ENCODE data around the gene TSPAN32.

The TSPAN32 gene

DNA sequence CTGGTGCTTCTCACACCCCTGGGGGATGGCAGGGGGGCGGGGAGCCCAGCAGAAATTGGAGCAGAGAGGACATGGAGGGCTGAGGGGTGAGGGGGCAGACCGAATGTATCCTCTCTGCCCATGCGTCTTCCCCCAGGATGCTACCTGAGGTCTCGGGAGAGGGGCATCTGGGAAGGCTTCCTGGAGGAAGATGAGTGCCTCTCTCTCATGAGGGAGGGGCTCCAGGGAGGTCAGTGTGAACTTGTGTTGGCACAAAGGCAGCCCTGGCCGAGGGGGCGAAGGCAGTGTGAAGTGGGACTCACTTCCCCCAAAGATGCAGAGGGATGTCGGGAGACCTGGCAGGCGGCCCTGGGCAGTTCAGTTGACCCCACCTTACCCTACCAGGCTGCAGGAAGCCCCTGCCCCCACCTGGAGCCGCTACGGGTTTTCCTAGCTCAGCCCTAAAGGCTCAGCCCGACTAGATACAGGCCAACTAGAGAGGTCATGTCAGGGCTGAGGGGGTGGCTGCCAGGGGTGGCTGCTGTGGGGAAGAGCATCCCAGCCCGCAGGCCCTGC is 41.8 kb upstream of the TSPAN32 start:
- TF ChIP-seq, protein P1, sequence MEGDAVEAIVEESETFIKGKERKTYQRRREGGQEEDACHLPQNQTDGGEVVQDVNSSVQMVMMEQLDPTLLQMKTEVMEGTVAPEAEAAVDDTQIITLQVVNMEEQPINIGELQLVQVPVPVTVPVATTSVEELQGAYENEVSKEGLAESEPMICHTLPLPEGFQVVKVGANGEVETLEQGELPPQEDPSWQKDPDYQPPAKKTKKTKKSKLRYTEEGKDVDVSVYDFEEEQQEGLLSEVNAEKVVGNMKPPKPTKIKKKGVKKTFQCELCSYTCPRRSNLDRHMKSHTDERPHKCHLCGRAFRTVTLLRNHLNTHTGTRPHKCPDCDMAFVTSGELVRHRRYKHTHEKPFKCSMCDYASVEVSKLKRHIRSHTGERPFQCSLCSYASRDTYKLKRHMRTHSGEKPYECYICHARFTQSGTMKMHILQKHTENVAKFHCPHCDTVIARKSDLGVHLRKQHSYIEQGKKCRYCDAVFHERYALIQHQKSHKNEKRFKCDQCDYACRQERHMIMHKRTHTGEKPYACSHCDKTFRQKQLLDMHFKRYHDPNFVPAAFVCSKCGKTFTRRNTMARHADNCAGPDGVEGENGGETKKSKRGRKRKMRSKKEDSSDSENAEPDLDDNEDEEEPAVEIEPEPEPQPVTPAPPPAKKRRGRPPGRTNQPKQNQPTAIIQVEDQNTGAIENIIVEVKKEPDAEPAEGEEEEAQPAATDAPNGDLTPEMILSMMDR (IDR thresholded peaks at IDR 0.05), result no peak

DNA sequence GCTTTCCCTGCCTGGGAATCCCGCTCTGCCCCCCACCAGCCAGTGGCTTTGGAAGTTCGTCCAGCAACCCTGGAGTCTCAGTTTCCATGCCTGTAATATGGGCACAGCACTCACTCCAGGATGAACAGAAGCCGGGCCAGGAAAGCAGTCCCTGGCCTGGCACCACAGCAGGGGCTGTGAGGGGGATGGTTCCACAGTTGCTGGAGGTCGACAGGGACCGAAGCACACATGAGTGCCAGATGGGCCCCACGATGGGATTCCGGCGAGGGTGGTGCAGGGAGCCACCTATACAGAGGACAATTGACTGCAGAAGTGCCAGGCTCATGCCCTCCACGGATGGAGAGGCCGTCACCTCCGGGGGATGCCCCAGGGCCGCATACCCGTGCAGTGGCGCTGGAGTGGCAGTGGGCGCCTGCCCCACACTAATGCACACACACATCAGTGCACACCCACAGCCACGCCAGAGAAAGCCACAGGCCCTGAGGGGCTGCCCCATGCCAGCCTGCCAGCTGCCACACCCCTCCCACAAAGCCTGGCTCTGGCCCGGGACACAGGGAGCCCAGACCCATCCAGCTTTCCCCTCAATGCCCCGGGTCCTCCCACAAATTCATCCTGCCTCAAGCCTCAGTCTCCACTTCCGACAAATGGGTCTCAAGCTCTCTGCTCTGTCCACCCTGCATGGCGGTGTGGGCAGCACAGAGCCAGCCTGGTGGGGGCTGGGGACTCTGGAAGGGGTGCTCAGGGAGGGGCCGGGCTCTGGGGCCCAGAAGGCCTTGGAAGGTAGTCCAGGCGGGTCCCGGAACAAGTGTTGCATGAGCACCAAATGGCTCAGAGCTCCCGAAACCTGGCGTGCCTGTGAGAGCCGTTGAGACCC is 41.1 kb upstream of the TSPAN32 start:
- TF ChIP-seq, protein P1 (IDR thresholded peaks at IDR 0.05), result no peak

- TF ChIP-seq, protein P1 (IDR thresholded peaks at IDR 0.05), result no peak
These were observed 40.2 kb upstream of the TSPAN32 start for GRCh38 chr11:2261436-2262230.

GRCh38 chr11:2262301-2263070 is 39.3 kb upstream of the TSPAN32 start:
- TF ChIP-seq, protein P1 (IDR thresholded peaks at IDR 0.05), result no peak

GRCh38 chr11:2263071-2263565 is 38.7 kb upstream of the TSPAN32 start:
- TF ChIP-seq, protein P1 (IDR thresholded peaks at IDR 0.05), result no peak

DNA sequence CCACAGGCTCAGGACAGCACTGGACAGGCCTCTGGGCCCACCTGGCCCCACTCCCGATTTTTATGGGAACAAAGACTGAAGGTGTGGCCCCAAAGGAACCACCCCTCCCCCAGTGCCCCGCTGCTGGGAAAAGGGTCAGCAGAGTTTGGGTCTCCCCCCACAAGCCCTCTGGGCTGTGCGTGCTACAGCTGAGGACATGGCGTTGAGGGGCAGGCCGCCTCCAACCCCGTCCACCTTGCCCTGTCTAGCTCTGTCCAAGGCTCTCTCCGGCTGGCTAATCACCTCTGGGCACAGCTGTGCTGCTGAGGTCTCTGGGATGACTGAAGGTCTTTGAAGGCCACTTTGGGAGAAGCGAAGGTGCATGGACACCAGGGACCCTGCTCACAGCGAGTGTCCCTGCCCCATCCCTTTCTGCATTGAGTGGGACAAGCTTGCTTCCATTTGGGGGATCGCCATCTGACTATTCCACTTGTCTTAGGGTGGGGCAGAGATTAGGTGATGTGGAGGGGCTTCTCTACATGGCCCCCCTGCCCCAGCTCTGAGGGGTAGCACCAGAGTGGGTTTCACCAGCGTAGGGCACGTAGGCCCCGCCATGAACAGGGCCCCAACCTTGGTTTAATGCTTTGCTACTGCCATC is 38.0 kb upstream of the TSPAN32 start:
- TF ChIP-seq, protein P1 (IDR thresholded peaks at IDR 0.05), result no peak
